Large intestine (tissue), 12 donors: ENCODE measurements around the gene MFF. TPM values are rescaled to one million over a fixed set of nuclear protein-coding genes. Genes with fewer than 3 reads are reported as not detected.

Source experiments
- DNase-seq, 2 donors: peaks; one replicate each; pipeline versions ENCODE4 v3.0.0 to v3.0.0-alpha.2; 2013
- H3K27ac ChIP-seq: one replicate; pipeline ENCODE4 v1.5.1; 2013; ENCODE audit warnings: low read length
- H3K27me3 ChIP-seq: 2 replicates; pipeline ENCODE4 v1.6.1; 2013; ENCODE audit warnings: low read length; ENCODE audit not compliant: control insufficient read depth, insufficient read depth
- H3K36me3 ChIP-seq: 2 replicates; pipeline ENCODE4 v1.6.1; 2013; ENCODE audit warnings: low read length; ENCODE audit not compliant: control insufficient read depth, insufficient read depth
- H3K4me1 ChIP-seq: one replicate; pipeline ENCODE4 v1.6.1; 2013; ENCODE audit warnings: low read length; ENCODE audit not compliant: control insufficient read depth, insufficient read depth
- H3K4me3 ChIP-seq: one replicate; pipeline ENCODE4 v1.5.1; 2013; ENCODE audit warnings: low read length
- H3K9me3 ChIP-seq: one replicate; pipeline ENCODE4 v1.6.1; 2013; ENCODE audit warnings: mild to moderate bottlenecking, low read depth, low read length, moderate library complexity; ENCODE audit not compliant: control insufficient read depth
- WGBS: methylation state at CpG from one replicate; pipeline ENCODE4 v1.1.5; 2013; ENCODE audit warnings: low lambda C conversion rate; ENCODE audit not compliant: insufficient coverage; 5-methylcytosine and 5-hydroxymethylcytosine counted together
- long read RNA-seq, 11 donors: transcript quantifications; one replicate each; lab custom pipeline, GENCODE V29; 2026
- polyA plus RNA-seq: library from polyadenylated mRNA; unstranded; fragments of 120-200 nt; gene quantifications from one replicate; pipeline ENCODE4 v1.2.1, GENCODE V29; 2013

Gene MFF, protein sequence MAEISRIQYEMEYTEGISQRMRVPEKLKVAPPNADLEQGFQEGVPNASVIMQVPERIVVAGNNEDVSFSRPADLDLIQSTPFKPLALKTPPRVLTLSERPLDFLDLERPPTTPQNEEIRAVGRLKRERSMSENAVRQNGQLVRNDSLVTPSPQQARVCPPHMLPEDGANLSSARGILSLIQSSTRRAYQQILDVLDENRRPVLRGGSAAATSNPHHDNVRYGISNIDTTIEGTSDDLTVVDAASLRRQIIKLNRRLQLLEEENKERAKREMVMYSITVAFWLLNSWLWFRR
- polyA plus RNA-seq = 87.3 TPM
- long read RNA-seq, donor 1, transcript MFF-201 (9 exons, 2,004 nt) = major isoform, 7 of 29 reads
- long read RNA-seq, donor 1, partial matches to known transcripts = 12 of 29 reads
- long read RNA-seq, donor 1, other reads (novel, unspliced or antisense) = 0 of 29 reads
- long read RNA-seq, donor 2, transcript MFF-201 (9 exons, 2,004 nt) = major isoform, 10 of 33 reads
- long read RNA-seq, donor 2, transcript MFF-218 (3 exons, 1,824 nt) = minor isoform, 5 of 33 reads
- long read RNA-seq, donor 2, transcript MFF-205 (7 exons, 1,085 nt) = minor isoform, 5 of 33 reads
- long read RNA-seq, donor 2, partial matches to known transcripts = 6 of 33 reads
- long read RNA-seq, donor 2, other reads (novel, unspliced or antisense) = 0 of 33 reads
- long read RNA-seq, donor 3 = 0 reads
- long read RNA-seq, donor 4, partial matches to known transcripts = 0 of 3 reads
- long read RNA-seq, donor 4, other reads (novel, unspliced or antisense) = 0 of 3 reads
- long read RNA-seq, donor 5, transcript MFF-205 (7 exons, 1,085 nt) = minor isoform, 9 of 27 reads
- long read RNA-seq, donor 5, transcript MFF-201 (9 exons, 2,004 nt) = major isoform, 10 of 27 reads
- long read RNA-seq, donor 5, partial matches to known transcripts = 0 of 27 reads
- long read RNA-seq, donor 5, other reads (novel, unspliced or antisense) = 0 of 27 reads
- long read RNA-seq, donor 6, transcript MFF-205 (7 exons, 1,085 nt) = major isoform, 10 of 168 reads
- long read RNA-seq, donor 6, transcript MFF-201 (9 exons, 2,004 nt) = major isoform, 10 of 168 reads
- long read RNA-seq, donor 6, partial matches to known transcripts = 134 of 168 reads
- long read RNA-seq, donor 6, other reads (novel, unspliced or antisense) = 0 of 168 reads
- long read RNA-seq, donor 7, partial matches to known transcripts = 0 of 15 reads
- long read RNA-seq, donor 7, other reads (novel, unspliced or antisense) = 0 of 15 reads
- long read RNA-seq, donor 8, transcript MFF-220 (2 exons, 660 nt) = minor isoform, 5 of 42 reads
- long read RNA-seq, donor 8, transcript MFF-205 (7 exons, 1,085 nt) = minor isoform, 5 of 42 reads
- long read RNA-seq, donor 8, transcript MFF-203 (8 exons, 1,716 nt) = minor isoform, 5 of 42 reads
- long read RNA-seq, donor 8, transcript MFF-201 (9 exons, 2,004 nt) = major isoform, 9 of 42 reads
- long read RNA-seq, donor 8, partial matches to known transcripts = 5 of 42 reads
- long read RNA-seq, donor 8, other reads (novel, unspliced or antisense) = 0 of 42 reads
- long read RNA-seq, donor 9, transcript MFF-205 (7 exons, 1,085 nt) = minor isoform, 5 of 31 reads
- long read RNA-seq, donor 9, transcript MFF-201 (9 exons, 2,004 nt) = major isoform, 13 of 31 reads
- long read RNA-seq, donor 9, partial matches to known transcripts = 0 of 31 reads
- long read RNA-seq, donor 9, other reads (novel, unspliced or antisense) = 0 of 31 reads
- long read RNA-seq, donor 10, transcript MFF-205 (7 exons, 1,085 nt) = major isoform, 12 of 34 reads
- long read RNA-seq, donor 10, transcript MFF-201 (9 exons, 2,004 nt) = minor isoform, 11 of 34 reads
- long read RNA-seq, donor 10, partial matches to known transcripts = 0 of 34 reads
- long read RNA-seq, donor 10, other reads (novel, unspliced or antisense) = 0 of 34 reads
- long read RNA-seq, donor 11, transcript MFF-205 (7 exons, 1,085 nt) = minor isoform, 10 of 29 reads
- long read RNA-seq, donor 11, transcript MFF-201 (9 exons, 2,004 nt) = major isoform, 11 of 29 reads
- long read RNA-seq, donor 11, partial matches to known transcripts = 0 of 29 reads
- long read RNA-seq, donor 11, other reads (novel, unspliced or antisense) = 0 of 29 reads

GRCh38 chr2:227324995-227325838, at the start of gene MFF:
MFF (plus strand) TSS chr2:227325251; CDS start chr2:227330666, 5,415 bp downstream.
- no peaks in the 10 kb centered on the region for H3K27me3 ChIP-seq
- peak; percentile 94 to 96 for DNase-seq
- H3K36me3 ChIP-seq = no peaks in the 10 kb centered on the region
- H3K4me3 ChIP-seq = peak within 1 kb of the TSS; percentile 88
- peak within 1 kb of the TSS; percentile 84 for H3K27ac ChIP-seq
- H3K9me3 ChIP-seq = peaks cover 7% of the 10 kb centered on the region
- no CpG with 5 or more reads among the region's 67 CpGs for WGBS
- H3K4me1 ChIP-seq = no peaks in the 10 kb centered on the region

DNA sequence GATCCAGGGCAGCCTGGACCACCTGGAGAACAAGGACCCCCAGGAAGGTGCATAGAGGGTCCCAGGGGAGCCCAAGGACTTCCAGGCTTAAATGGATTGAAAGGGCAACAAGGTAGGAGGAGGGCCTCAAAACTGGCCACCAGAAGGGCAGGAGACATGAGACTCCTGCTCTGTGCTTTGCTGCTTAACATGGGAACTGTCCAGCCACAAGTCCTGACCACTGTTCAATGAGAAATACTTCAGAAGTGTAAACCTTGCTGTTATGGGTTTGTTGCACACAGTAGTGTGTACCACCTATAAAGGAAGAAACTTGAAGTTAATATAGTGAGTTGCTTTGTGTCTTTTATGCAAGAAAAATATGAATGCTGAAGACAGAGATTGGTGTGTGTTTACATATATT, 44.2 kb upstream of the MFF start:
- Histone ChIP-seq H3K36me3 (no peaks in the 10 kb centered on the region), H3K27me3 (no peaks in the 10 kb centered on the region), H3K9me3 (no peaks in the 10 kb centered on the region), H3K4me3 (no peak overlapping the region), H3K4me1 (no peaks in the 10 kb centered on the region), H3K27ac (no peak overlapping the region)
- DNase-seq = no peak

DNA sequence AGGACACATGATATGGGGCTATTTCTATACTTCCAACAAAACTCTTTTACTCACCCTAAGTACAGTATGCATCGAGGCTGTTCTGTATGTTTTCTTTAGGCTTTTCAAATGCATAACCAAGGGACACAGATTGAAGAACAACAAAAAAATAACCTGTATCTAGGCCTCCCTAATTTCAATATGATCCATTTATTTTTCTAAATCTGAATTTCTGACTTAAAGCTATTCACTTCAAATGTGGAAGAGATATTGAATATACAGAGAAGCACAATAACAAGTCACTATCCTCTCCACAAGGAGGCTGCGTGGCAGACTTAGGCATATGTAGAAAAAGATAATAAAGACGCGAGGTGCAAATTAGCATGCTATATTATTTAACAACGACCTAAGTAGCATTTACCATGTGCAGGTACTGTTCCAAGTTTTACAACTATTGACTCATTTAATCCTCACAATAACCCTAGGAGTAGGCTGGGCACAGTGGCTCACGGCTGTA, 39.3 kb upstream of the MFF start:
- no peak overlapping the region for H3K27ac ChIP-seq
- DNase-seq = no peak
- H3K4me1 ChIP-seq = no peaks in the 10 kb centered on the region
- no peak overlapping the region for H3K4me3 ChIP-seq
- H3K27me3 ChIP-seq = no peaks in the 10 kb centered on the region
- H3K36me3 ChIP-seq = no peaks in the 10 kb centered on the region
- no peaks in the 10 kb centered on the region for H3K9me3 ChIP-seq
- no CpG with 5 or more reads among the region's 6 CpGs for WGBS

DNA sequence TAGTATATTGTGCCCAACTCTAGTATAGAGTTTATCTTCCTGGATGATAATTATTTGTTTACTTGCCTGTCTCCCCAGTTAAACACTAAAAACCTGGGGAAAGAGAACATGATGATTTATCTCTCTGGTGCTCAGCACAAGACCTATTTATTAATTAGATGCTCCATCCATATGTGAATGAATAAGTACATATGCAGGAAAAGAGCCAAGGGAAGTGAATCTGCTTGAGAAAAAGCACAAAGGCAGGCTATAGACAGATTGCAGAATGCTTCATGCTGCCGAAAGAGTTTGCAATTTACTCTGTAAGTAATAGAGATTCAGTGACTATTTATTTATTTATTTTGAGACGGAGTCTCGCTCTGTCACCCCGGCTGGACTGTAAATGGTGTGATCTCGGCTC, 37.3 kb upstream of the MFF start:
- no peak overlapping the region for H3K4me3 ChIP-seq
- H3K27me3 ChIP-seq = no peaks in the 10 kb centered on the region
- no peaks in the 10 kb centered on the region for H3K9me3 ChIP-seq
- DNase-seq = no peak
- WGBS = 60% methylated on average over 1 of the region's 5 CpGs
- no peaks in the 10 kb centered on the region for H3K36me3 ChIP-seq
- no peaks in the 10 kb centered on the region for H3K4me1 ChIP-seq
- no peak overlapping the region for H3K27ac ChIP-seq

DNA sequence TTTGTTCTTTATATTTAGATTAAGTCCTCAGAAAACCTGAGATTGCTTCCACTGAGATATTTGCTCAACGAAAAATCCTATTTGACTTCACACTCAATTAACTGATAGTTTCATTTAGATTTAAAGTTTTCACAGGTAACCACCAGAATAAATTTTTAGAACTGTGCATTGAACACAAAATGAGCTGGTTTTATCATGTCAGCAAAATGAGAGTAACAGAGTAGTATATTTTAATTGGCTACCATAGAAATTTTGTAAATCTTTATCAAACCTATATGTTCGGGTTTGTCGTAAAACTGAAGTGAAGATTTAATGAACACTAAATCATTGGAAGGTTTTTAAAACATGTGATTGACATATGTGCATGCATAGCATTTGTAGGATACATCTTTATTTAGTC, 32.7 kb upstream of the MFF start:
- DNase-seq = no peak
- H3K36me3 ChIP-seq = no peaks in the 10 kb centered on the region
- H3K27ac ChIP-seq = no peak overlapping the region
- no peak overlapping the region for H3K4me3 ChIP-seq
- no peaks in the 10 kb centered on the region for H3K4me1 ChIP-seq
- 67% methylated on average over 2 of the region's 3 CpGs for WGBS
- no peaks in the 10 kb centered on the region for H3K9me3 ChIP-seq
- H3K27me3 ChIP-seq = no peaks in the 10 kb centered on the region

DNA sequence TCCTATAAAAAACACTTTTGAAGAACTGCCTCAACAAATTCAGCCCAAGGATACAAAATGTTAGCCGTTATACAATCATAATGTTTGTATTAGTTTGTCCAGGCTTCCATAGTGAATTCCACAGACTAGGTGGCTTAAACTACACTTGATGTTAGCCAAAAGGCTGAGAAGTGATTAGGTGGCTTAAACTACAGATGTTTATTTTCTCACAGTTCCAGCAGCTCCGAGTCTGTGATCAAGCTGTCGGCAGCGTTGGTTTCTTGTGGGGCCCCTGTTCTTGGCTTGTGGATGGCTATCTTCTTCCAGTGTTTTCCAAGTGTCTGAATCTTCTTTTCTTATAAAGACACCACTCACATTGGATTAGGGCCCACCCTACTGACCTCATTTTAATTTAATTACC, 31.5 kb upstream of the MFF start:
- Histone ChIP-seq H3K36me3 (no peaks in the 10 kb centered on the region), H3K4me3 (no peak overlapping the region), H3K27ac (no peak overlapping the region), H3K4me1 (no peaks in the 10 kb centered on the region), H3K27me3 (no peaks in the 10 kb centered on the region), H3K9me3 (no peaks in the 10 kb centered on the region)
- 72% methylated on average over 3 of the region's 4 CpGs for WGBS
- no peak for DNase-seq

- H3K27ac ChIP-seq = no peak overlapping the region
- DNase-seq = no peak
- H3K9me3 ChIP-seq = no peaks in the 10 kb centered on the region
- H3K36me3 ChIP-seq = no peaks in the 10 kb centered on the region
- no peaks in the 10 kb centered on the region for H3K27me3 ChIP-seq
- no CpG with 5 or more reads among the region's 4 CpGs for WGBS
- H3K4me1 ChIP-seq = no peaks in the 10 kb centered on the region
- no peak overlapping the region for H3K4me3 ChIP-seq
Observed at GRCh38 chr2:227295806-227296205, 29.2 kb upstream of the MFF start.

GRCh38 chr2:227296671-227297405, 28.2 kb upstream of the MFF start:
- H3K36me3 ChIP-seq = no peaks in the 10 kb centered on the region
- no peak overlapping the region for H3K27ac ChIP-seq
- H3K27me3 ChIP-seq = no peaks in the 10 kb centered on the region
- no peaks in the 10 kb centered on the region for H3K4me1 ChIP-seq
- H3K9me3 ChIP-seq = no peaks in the 10 kb centered on the region
- WGBS = 58% methylated on average over 3 of the region's 3 CpGs
- DNase-seq = no peak
- no peak overlapping the region for H3K4me3 ChIP-seq
